HG03457 (cell line): ENCODE data around the gene TRMT1.
A peak's percentile ranks its signal among the peaks of the same experiment; 100 is the strongest.

ENCODE experiments used
- ATAC-seq: cut with Tn5 transposase; IDR thresholded peaks from one replicate; pipeline ENCODE4 v1.9.1; 2021; ENCODE audit warnings: moderate number of reproducible peaks; ENCODE audit not compliant: unreplicated experiment

TRMT1 gene

DNA sequence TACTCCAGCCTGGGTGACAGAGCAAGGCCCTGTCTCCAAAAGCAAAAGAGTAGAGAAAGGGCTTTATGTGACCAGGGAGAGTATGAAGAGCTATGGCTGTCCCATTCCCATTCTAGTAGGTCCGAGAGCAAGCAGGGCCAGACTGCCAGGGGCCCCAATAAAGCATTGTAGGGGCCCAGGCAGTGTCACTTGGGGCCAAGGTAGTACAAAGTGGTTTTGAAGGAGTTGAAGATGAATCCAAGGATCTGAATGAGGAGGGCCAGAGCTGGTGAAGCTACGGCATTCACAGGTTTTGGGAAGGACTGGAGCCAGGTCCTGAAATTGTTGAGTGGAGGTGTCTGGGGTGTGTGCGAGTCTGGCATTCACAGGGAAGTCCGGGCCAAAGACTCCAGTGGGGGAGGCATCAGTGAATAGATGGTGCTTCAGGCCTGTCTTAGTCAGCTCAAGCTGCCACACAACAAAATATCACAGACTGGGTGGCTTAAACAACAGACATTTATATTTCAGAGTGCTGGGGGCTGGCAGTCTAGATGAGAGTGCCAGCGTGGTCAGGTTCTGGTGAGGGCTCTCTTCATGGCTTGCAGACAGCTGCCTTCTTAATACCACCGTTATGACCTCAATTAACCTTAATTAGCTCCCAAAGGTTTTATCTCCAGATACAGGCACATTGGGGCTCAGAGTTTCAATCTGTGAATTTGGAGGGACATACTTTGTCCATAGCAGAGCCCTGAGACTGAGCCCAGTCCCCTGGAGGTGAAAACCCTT is 11.5 kb upstream of the TRMT1 start:
- ATAC-seq: no peak

DNA sequence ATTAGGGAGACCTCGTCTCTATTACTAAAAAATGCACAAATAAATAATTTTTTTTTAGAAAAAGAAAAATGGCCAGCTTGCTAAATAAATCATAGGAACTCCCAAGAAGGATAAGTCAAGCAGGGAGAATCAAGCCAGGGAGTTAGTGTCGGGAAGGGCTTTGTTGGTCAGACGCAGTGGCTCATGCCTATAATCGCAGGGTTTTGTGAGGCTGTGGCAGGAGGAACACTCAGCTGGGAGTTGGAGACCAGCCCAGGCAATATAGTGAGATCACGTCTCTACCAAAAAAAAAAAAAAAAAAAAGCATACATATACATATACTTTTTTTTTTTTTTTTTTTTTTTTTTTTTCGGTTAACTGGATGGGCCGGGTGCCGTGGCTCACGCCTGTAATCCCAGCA is 10.5 kb upstream of the TRMT1 start:
- ATAC-seq: no peak

DNA sequence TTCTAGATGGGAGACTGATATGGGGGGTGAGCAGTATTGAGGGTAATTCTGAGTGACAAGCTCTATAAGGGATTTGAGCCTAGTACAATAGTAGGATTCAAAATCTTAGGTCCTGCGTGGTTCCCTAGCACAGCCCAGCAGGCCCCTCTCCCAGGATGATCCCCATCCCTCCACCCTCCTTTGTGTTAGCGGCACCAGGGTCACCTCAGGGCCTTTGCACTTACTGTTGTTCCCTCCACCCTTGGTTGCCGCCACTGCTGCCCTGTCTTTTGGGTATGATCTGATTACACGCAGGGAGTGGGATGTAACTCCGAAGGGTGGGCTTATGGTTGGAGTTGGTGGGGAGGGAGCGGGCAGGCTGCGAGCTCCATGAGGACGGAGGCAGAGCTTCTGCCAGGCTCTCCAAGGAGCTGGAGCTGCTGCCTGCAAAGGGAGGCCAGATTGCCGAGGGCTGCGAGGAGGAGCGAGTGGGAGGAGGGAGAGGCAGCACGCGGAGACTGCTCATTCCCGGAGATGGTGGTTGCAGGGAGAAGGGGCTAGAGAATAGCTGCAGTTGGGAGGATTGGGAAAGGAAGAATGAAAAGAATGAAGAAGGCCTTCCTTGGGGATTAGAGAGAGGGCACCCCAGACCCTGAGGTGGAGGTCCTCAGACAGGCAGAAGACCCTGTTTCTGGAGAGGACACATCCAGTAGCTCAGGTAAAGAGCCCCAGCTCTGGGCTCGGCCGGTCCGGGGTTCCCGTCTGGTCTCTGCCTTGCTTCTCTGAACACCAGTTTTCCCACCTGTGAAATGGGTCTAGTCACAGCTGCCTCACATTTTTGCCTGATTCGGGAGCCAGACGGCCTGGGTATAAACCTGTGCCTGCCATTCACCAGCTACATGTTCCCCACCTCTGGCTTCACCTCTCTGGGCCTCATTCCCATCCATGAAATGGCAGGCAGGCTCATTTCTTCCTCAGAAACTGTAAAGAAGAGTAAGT is 6.7 kb upstream of the TRMT1 start:
- no peak for ATAC-seq

DNA sequence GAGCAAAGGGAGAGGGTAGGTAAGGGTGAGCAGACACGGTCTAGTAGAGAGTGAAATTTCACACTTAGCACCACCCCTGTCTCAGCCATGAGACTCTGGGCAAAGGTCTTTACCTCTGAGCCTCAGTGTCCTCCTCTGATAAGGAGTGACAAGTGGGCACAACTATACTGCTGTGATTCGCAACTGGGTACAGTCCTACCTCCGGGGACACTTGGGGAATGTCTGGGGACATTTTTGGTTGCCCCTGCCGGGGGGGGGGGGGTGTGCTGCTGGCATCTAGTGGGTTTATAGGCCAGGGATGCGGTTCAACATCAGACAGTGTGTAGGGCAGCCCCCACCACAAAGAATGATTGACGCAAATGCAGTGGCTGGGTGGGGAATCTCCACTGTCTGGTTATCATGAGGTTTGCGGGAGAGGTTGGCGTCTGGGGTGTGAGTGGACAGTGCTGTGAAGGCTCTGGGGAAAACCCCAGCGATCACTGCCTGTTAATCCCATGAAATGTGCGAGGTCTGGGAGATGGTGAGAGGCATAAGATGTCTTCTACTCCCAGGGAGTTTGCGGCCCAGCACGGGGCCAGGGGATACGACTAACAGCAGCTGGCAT is 5.8 kb upstream of the TRMT1 start:
- no peak for ATAC-seq

DNA sequence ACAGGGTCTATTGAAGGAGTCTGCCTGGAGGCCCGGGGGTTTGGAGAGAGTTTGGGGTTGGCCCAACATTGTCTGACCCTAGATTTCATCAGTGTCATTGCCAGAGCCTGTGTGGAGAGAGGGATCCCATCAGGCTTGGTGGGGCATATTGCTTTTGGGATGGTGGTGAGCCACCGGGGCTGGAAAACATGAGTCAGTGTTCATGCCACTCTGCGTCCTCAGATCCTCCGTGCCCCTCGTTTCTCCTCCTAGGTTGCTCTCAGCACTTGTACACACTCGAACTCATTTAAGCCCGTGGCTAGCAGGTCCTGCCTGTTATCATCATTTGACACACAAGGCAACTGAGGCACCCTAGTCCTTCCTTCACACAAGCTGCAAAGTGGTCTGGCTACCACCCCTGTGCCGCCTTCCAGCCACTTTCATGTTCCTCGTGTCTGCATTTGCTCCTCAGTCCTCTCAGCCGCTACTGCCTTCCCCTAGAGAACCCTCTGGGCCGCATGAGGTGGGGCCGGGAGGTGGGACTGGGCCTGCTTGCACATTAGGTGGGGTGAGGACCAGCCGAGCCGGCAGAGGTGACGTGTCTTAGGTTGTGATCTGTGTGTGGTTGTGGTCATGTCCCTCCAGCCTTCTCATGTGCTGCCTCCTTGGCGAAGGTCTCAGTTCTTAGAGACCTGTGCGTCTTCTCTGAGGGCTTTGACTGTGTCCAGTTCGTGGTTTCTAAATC is 5.2 kb upstream of the TRMT1 start:
- ATAC-seq: no peak

DNA sequence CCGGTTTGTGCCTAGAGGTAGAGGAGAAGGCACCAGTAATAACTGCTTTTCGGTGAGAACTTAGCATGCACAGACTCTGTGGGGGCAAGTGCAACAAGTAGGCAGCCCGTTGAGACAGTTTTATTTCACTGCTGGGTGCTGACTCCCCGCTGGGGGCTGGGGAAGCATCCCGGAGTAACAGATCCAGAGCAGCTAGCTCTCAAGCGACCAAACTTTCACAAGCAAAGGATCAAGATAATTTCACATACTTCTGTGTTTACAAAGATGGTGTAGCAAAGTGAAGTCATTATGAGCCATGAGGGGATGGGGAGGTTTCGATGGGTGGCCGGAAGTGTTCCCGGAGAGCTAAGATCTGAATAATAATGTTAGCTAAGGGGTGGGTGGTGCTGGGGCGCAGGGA is 4.3 kb upstream of the TRMT1 start:
- ATAC-seq: no peak

DNA sequence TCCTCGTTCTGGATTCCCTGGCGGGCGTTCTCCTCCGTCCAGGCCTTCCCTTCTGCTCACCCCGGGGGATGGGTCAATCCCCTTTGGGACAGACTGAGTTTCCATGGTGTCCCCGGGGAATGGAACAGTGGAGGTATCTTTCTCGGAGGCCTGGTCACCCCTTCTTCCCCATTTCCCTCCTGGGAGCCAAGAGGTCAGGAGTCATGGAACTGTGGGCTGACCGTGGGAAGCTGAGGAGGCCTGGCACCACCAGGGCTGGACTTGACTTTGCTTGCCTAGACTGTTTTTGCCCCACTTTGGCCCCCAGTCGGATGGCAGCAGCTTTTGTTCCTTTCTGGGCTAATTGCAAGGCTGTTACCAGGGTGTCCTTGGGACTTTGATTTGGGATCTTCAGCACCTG is 3.5 kb upstream of the TRMT1 start:
- no peak for ATAC-seq

DNA sequence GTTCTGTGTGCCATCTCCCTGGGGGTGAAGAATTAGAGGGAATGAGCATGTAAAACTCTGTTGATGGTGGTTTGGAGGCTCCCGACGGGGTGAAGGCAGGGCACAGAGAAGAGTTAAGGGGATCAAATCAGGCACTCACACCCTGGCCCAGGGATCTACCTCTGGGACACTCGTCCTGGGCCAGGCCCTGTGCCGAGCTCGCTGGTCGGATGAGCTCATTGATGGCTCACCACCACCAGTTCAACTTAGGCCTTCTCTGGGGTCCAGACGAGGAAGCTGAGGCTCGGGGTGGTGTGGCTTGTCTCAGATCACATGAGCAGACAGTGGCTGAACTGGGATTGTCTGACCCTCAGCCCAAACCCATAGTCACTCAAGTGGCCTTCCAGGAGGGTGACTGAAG is 3.1 kb upstream of the TRMT1 start:
- no peak for ATAC-seq

DNA sequence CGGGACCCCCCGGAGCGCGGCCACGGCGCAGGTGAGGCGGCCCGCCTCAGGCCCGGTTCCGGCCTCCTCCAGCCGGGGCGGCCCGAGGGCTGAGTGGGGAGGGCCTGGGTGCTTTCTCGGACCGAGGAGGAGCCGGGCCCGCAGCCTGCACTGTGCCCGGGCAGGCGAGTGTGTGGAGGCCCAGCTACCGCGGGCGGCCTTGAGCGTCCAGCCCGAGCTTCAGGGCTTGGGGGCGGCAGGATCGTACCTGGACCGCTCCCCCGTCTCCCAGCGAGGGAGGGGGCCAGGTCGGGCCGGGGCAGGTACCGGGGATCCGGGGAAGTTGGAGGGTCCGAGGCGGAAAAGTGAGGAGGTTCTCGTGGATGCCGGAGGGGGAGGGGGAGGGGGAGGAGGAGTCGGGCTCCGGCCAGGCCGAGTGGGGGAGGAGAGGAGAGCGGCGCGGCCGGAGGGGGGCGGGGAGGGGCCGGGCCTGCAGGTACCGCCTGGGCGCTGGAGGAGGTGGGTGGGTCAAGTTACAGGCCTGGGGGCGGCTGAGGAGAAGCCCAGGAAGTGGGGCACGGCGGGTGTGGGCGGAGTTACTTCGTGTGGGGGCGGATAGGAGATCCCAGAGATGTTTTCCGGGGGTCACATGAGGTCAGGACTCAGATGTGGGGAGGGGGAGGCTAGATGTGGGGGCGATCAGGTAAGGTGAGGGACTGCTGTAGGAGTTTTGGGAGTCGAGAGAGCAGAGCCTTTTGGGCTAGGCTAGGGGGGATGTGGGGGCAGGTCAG is 2.1 kb upstream of the TRMT1 start:
- peak; percentile 2 for ATAC-seq

DNA sequence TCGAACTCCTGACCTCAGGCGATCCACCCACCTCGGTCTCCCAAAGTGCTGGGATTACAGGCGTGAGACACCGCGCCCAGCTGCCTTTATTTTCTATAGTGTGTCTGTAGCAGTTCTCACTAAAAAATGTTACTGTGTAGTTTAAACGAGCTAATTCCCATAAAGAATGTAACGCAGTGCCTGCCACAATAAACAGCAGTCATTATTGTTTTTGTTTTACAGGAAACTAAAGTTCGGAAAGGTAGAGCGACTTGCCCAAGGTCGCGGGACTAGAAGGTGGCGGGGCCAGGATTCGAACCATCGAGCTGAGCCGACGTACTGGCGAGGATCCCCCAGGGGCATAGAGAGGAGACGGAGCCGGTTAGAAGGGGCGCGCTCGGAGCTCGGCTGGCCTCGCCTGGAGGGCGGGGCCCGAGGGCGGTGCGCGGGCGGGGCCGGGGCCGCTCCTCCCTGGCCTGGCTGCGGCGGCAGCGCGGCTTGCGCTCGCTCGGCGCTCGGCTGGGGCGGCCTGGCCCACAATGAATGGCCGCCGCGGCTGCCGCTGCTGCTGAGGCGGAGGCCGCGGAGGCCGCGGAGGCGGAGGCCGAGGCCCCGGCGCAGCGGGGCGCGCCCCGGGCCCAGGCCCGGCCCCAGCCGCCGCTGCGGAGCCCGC is 1.4 kb upstream of the TRMT1 start, which contains the start of gene NACC1:
TSS of gene NACC1 (plus strand) at position 493 of the 652 bp plus-strand sequence. CDS start 16,944 bp downstream, outside the sequence.
- peak; percentile 40 for ATAC-seq

DNA sequence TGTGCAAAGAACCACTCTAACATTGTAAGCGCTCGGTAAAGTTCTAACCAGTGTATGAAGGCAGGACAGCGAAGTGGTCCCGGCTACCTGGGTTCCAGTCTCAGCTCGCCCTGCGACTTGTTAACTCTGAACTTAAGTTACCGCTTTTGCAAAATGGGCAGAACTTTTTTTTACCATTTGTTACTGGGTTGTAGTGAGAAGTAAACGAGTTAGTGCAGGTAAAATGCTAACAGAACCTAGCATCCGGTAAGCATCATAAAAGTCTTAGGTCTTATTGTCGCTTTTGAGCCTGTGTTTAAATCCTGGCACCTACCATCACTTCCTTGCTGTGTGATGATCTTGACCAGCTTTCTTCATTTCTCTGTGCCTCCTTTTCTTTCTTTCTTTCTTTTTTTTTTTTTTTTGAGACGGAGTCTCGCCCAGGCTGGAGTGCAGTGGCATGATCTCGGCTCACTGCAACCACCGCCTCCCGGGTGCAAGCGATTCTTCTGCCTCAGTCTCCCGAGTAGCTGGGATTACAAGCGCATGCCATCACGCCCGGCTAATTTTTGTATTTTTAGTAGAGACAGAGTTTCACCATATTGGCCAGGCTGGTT is 734 bp upstream of the TRMT1 start:
- ATAC-seq: no peak

DNA sequence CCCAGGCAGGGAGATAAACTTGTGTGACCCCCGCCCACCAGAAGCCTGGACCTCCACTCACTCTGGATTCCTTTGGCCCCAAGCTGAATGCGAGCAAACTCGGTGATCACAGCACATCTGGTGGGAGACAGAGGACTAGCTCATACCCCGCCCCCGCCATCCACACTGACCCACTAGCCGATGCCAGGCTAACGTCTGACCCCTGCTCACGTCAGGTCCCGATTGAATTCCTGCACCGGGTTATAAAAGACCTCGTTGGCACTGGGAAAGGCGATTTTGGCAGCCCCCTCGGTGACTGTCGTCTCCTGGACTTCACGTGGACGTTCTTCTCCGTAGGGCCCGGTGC is 631 bp downstream of the TRMT1 start:
- no peak for ATAC-seq

DNA sequence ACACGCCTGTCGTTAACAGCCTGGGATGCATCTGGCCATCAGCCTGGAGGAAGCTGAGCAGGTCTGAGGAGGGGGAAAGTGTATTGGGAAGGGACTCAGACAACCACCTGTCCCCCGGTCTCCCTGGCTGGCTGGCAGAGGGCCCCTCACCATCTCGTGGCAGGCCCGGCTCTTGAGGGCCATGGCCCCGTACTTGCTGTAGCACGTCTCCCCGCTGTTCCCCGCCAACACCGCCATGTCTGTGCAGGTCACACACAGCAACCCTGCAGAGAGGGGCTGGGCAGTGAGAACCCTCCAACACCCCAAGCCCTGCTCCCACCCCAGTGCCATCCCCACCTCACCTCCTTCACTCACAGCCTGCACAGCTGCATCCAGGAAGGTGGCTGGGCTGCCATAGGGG is 4.0 kb downstream of the TRMT1 start:
- no peak for ATAC-seq

DNA sequence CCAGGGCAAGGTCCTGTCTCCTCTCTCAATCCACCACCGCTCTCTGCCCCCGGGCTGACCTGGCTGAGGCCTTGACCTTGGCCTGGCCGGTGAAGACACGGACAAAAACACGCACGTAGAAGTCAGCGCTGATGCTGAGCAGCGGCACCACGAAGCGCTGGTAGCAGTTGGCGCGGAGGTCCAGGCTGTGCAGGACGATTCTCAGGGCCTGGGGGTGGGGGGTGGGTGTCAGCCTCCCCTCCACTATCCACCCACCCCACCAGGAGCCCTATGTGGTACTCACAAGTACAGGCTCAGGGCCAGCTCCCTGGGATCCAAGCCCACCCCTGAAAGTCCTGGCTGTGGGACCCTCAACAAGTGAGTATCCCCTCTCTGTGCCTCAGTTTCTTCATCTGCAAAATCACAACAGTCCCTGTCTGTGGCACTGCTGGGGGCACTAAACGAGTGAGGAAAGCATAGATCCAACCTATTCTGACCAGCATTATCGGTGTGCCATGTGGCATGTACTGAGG is 6.4 kb downstream of the TRMT1 start:
- ATAC-seq: no peak

DNA sequence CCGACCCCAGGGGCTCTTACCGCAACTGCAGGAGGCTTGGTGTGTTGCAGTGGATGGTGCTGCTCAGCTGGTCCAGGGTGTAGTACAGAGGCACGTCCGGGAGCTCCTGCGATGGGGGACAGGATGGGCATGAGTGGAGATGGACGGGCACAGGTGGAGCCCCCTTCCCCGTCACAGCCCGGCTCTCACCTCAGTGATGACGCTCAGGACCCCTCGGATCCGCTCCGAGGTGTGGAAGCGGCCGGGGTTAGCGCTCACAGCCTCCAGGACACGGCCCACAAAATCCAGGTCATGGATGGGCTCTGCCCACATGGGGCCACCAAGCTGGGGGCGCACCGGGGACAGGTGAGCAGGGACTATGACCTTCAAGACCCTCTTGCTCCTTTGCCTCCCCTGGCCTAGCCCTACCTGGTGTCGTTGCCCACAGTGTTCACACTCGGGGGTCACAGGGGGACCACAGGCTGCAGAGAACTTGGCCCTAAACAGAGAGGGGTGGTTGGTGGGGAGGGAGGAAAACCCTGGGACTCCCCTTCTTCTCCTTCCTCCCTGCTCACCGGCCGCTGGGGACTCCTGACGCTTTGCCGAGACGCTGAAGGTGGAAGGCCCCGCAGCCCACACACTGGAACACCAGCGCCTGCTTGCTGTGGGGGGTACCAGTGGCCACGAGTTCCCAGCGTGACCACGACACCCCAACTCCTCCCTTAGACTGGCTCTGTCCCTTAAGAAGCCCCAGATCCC is 7.0 kb downstream of the TRMT1 start:
- ATAC-seq: no peak

DNA sequence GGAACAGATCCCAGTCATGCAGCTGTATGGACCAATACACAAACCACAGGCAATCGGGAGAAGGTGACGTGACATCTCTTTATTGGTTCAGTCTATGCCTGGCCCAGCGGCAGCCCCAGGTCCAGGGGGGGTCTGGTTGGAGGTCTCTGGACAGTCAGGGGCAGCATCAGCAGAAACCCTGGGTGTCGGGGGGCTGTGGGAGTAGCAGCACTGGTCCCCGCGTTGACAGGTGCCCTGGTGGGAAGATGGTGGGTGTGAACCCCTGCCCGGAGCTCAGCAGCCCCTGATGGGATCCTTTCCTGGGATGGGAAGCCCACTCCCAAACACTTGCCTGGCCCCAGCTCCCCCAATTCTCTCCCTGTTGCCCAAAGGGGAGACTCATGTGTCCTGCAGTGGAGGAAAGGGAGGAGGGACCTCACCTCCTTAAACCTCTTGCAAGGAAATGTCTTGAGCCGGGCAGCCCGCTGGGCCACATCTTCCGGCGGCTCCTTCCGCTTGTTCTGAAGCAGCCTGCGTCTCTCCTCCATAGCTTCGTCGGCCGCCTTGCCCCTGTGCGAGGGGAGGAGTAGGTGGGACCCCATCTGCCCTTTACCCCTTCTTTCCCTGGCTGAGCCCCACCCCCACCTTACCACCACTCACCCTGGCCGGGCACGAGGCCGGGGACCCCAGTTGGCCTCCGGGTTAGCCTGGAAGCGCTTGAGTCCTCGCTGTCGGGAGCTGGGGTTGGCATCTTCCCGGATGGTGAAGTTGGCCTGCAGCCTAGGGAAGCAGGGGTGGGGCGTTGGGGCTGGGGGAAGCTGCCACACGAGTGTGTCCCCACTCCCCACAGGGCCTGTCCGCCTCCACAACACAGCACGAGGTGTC is 11.5 kb downstream of the TRMT1 start:
- ATAC-seq: no peak

DNA sequence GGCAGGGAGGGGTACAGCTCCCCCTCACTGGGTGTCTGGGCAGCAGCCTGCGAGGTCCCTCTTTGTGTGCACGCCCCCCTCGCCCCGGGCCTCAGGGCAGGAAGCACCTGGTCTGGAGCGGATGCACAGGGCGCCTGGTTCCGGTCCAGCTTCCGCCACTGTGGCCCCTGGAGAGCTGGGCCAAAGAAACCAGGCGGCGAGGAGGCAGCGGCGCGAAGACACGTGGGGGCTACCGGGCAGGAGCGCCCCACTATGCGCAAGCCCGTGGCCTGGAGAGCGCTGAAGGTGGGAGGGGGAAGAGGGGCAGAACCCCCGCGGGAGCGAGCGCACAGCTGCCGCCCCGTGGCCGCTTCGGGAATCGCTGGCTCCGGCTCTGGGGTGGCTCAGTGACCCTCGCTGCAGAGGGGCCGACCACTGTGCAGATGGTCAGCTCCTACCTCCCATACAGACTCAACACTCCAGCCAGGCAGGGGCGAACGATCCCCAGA is 12.1 kb downstream of the TRMT1 start:
- ATAC-seq: no peak
